ENCODE measurements around the gene KLHL30.

DNA sequence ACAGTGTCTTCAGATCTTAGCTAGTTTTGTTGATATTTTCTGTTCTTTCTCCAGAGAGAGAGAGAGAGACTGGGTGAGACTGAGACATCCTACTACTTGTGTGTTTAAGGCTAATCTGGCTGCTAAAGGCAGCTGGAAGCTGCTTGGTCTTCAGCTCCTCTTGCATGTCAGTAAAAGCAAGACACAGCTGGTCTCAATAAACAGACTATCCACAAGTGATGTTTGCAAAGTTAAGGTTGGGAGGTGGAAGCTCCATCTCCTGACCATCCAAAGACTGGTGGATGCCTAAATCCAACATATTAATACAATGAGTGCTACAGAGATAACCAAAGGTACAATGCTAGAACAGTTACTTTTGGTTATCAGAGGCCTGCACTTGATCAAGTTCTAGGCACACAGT, 38.1 kb downstream of the KLHL30 start:
- TF ChIP-seq EZH2 (IDR thresholded peaks at IDR 0.05; ENCODE audit: low read length) = no peak
- TF ChIP-seq, protein P1, sequence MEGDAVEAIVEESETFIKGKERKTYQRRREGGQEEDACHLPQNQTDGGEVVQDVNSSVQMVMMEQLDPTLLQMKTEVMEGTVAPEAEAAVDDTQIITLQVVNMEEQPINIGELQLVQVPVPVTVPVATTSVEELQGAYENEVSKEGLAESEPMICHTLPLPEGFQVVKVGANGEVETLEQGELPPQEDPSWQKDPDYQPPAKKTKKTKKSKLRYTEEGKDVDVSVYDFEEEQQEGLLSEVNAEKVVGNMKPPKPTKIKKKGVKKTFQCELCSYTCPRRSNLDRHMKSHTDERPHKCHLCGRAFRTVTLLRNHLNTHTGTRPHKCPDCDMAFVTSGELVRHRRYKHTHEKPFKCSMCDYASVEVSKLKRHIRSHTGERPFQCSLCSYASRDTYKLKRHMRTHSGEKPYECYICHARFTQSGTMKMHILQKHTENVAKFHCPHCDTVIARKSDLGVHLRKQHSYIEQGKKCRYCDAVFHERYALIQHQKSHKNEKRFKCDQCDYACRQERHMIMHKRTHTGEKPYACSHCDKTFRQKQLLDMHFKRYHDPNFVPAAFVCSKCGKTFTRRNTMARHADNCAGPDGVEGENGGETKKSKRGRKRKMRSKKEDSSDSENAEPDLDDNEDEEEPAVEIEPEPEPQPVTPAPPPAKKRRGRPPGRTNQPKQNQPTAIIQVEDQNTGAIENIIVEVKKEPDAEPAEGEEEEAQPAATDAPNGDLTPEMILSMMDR (optimal IDR thresholded peaks at IDR 0.05 in 1 of 3, IDR thresholded peaks at IDR 0.05 in 1 of 3, conservative IDR thresholded peaks at IDR 0.05 in 1 of 3; ENCODE audit: extremely low read depth in 1 of 3, insufficient read depth in 2 of 3, low read length in 3 of 3) = no peak
